Breast epithelium (tissue), 4 donors: Measurements from ENCODE around the gene SLC22A3. TPM values are rescaled to one million over a fixed set of nuclear protein-coding genes. Genes with fewer than 3 reads are reported as not detected.
"Not testable (repeated sequence)": the region's sequence is repeated elsewhere in the genome, so short reads cannot be mapped to it uniquely, and the experiment has no call there.

Experiments used
- DNase-seq, 2 donors: peaks; one replicate each; pipeline ENCODE4 v3.0.0-alpha.2; 2019; ENCODE audit warnings: low spot score in 2 of 2
- H3K27ac ChIP-seq, 2 donors: fragments of 200-600 bp; sonication (generic) in 1 of 2; one replicate each; pipeline ENCODE4 v1.5.1; 2016 to 2019; ENCODE audit warnings: mild to moderate bottlenecking in 1 of 2
- H3K27me3 ChIP-seq, 2 donors: fragments of 200-600 bp; sonication (generic) in 1 of 2; one replicate each; pipeline versions ENCODE4 v1.5.1 to v1.6.0; 2017 to 2019; ENCODE audit warnings: control low read depth in 1 of 2, mild to moderate bottlenecking in 1 of 2
- H3K36me3 ChIP-seq: fragments of 200-600 bp; one replicate; pipeline ENCODE4 v1.5.1; 2019
- H3K4me1 ChIP-seq, 2 donors: fragments of 200-600 bp; sonication (generic); one replicate each; pipeline ENCODE4 v1.5.1; 2016 to 2019; ENCODE audit warnings: control low read depth in 1 of 2
- H3K4me3 ChIP-seq, 3 donors: fragments of 200-600 bp; sonication (generic); 1 replicate in 2 of 3; 2 replicates in 1 of 3; pipeline ENCODE4 v1.5.1; 2016 to 2019; ENCODE audit warnings: mild to moderate bottlenecking in 3 of 3, moderate library complexity in 2 of 3
- H3K9me3 ChIP-seq, 2 donors: fragments of 200-600 bp; sonication (generic) in 1 of 2; one replicate each; pipeline ENCODE4 v1.5.1; 2016 to 2019; ENCODE audit warnings: control low read depth in 1 of 2
- CTCF ChIP-seq, 3 donors: fragments of 450-650 bp; IDR thresholded peaks; one replicate each; pipeline ENCODE4 v1.5.1; 2016 to 2017; ENCODE audit warnings: antibody characterized with exemption in 3 of 3, mild to moderate bottlenecking in 3 of 3, moderate library complexity in 3 of 3
- POLR2A ChIP-seq: fragments of 450-650 bp; IDR thresholded peaks from one replicate; pipeline ENCODE4 v1.6.1; 2016; ENCODE audit warnings: antibody characterized with exemption, mild to moderate bottlenecking, moderate library complexity
- POLR2AphosphoS5 ChIP-seq, 3 donors: sonication (generic); formaldehyde crosslinking; IDR thresholded peaks; one replicate each; pipeline ENCODE4 v1.6.1; 2017; ENCODE audit warnings: antibody characterized with exemption in 3 of 3
- intact Hi-C: fragments of 100-400 bp; cut with DNase I; formaldehyde crosslinking; loops from one replicate; pipeline ENCODE4 v1.15.1; 2023; ENCODE audit warnings: low total_unique reads
- total RNA-seq, 3 donors: library from RNA; depleted of rRNA; stranded (reverse); fragments of >200 nt; gene quantifications; one replicate each; pipeline ENCODE4 v1.1.0, GENCODE V29; 2016

The SLC22A3 gene
- total RNA-seq, 3 donors from 2014 or later: 3.4 to 13.1 (median 5.9) TPM

- Histone ChIP-seq H3K4me3 (no peak overlapping the region), H3K4me1 (no peaks in the 10 kb centered on the region), H3K27me3 (no peaks in the 10 kb centered on the region), H3K36me3 (no peaks in the 10 kb centered on the region), H3K27ac (no peak overlapping the region), H3K9me3 (no peaks in the 10 kb centered on the region)
- DNase-seq: no peak
- TF ChIP-seq POLR2A: no peak
- TF ChIP-seq POLR2AphosphoS5 (IDR thresholded peaks at IDR 0.05): no peak
- TF ChIP-seq CTCF (IDR thresholded peaks at IDR 0.05): no peak
- intact Hi-C loops: no loop called here
These were observed 121.0 kb downstream of the SLC22A3 start for GRCh38 chr6:160469153-160469552.

GRCh38 chr6:160476056-160476455 is 127.9 kb downstream of the SLC22A3 start:
- H3K4me3 ChIP-seq, H3K27me3 ChIP-seq, intact Hi-C loops, DNase-seq, H3K9me3 ChIP-seq, H3K4me1 ChIP-seq, H3K36me3 ChIP-seq, H3K27ac ChIP-seq: not testable (repeated sequence)

- H3K4me1 ChIP-seq, H3K4me3 ChIP-seq, H3K27ac ChIP-seq, H3K36me3 ChIP-seq, DNase-seq, H3K27me3 ChIP-seq, intact Hi-C loops: not testable (repeated sequence)
- peaks cover 0 to 14% of the 10 kb centered on the region in 2 donors for H3K9me3 ChIP-seq
These were observed 128.9 kb downstream of the SLC22A3 start for GRCh38 chr6:160477072-160477471.

- TF ChIP-seq CTCF (IDR thresholded peaks at IDR 0.05) (no peak), POLR2AphosphoS5 (IDR thresholded peaks at IDR 0.05) (no peak), POLR2A (no peak)
- Histone ChIP-seq H3K36me3 (no peaks in the 10 kb centered on the region), H3K9me3 (peaks cover 0 to 14% of the 10 kb centered on the region in 2 donors), H3K27me3 (no peaks in the 10 kb centered on the region), H3K4me1 (no peaks in the 10 kb centered on the region), H3K4me3 (no peak overlapping the region), H3K27ac (no peak overlapping the region)
- intact Hi-C loops: no loop called here
- DNase-seq: no peak
These were observed 129.7 kb downstream of the SLC22A3 start for GRCh38 chr6:160477901-160478300.

GRCh38 chr6:160487116-160487515 is 138.9 kb downstream of the SLC22A3 start:
- intact Hi-C loops: no loop called here
- no peaks in the 10 kb centered on the region for H3K27me3 ChIP-seq
- TF ChIP-seq CTCF (IDR thresholded peaks at IDR 0.05) (no peak), POLR2AphosphoS5 (IDR thresholded peaks at IDR 0.05) (no peak), POLR2A (no peak)
- no peak for DNase-seq
- no peak overlapping the region for H3K4me3 ChIP-seq
- no peaks in the 10 kb centered on the region for H3K9me3 ChIP-seq
- no peaks in the 10 kb centered on the region for H3K36me3 ChIP-seq
- no peak overlapping the region for H3K27ac ChIP-seq
- H3K4me1 ChIP-seq: no peaks in the 10 kb centered on the region

- no peak for TF ChIP-seq CTCF (IDR thresholded peaks at IDR 0.05)
- no peak for TF ChIP-seq POLR2AphosphoS5 (IDR thresholded peaks at IDR 0.05)
- TF ChIP-seq POLR2A: no peak
- DNase-seq: no peak
- intact Hi-C loops: no loop called here
- Histone ChIP-seq H3K4me1 (no peaks in the 10 kb centered on the region), H3K4me3 (no peak overlapping the region), H3K36me3 (no peaks in the 10 kb centered on the region), H3K27ac (no peak overlapping the region), H3K9me3 (no peaks in the 10 kb centered on the region), H3K27me3 (no peaks in the 10 kb centered on the region)
These were observed 140.9 kb downstream of the SLC22A3 start for GRCh38 chr6:160489091-160489490.
